Adipose tissue (tissue), 3 donors: ENCODE measurements around the gene ABCB10. TPM values are rescaled to one million over a fixed set of nuclear protein-coding genes. Genes with fewer than 3 reads are reported as not detected.
"Not testable (repeated sequence)": the region's sequence is repeated elsewhere in the genome, so short reads cannot be mapped to it uniquely, and the experiment has no call there.

Source experiments
- H3K27ac ChIP-seq: one replicate; pipeline ENCODE4 v1.5.1; 2013; ENCODE audit warnings: low read depth, low read length
- WGBS, 3 donors: extraction: QIAGEN DNeasy Blood & Tissue Kit; methylation state at CpG; one replicate each; pipeline ENCODE4 v1.1.7; 2013; 5-methylcytosine and 5-hydroxymethylcytosine counted together
- polyA plus RNA-seq, 3 donors: library from polyadenylated mRNA; stranded (reverse); fragments of 200-250 nt; gene quantifications; one replicate each; pipeline ENCODE4 v1.2.3, GENCODE V29; 2013
- donor health status: healthy with polysubstance abuse.
- donor health status: Bipolar disorder and iron deficiency.
- donor health status: healthy.

The ABCB10 gene
- polyA plus RNA-seq, 3 donors, result 4.4 to 7.4 (median 6.8) TPM

GRCh38 chr1:229507502-229507901, 51.0 kb downstream of the ABCB10 start:
- peak overlapping the region; percentile 14 for H3K27ac ChIP-seq
- WGBS, 3 donors, result 4 to 10% (median 8%) methylated on average over 5 of the region's 5 CpGs

- 63 to 85% (median 82%) methylated on average over 8 of the region's 8 CpGs for WGBS, 3 donors
Observed at GRCh38 chr1:229506633-229507032, 51.9 kb downstream of the ABCB10 start.

GRCh38 chr1:229495782-229496181, 62.7 kb downstream of the ABCB10 start:
- WGBS, 3 donors, result 93 to 96% (median 95%) methylated on average over 2 of the region's 2 CpGs
- no peak overlapping the region for H3K27ac ChIP-seq

More at GRCh38 chr1:229506633-229507032, 51.9 kb downstream of the ABCB10 start:
- H3K27ac ChIP-seq, result no peak overlapping the region

GRCh38 chr1:229487181-229487580, 71.3 kb downstream of the ABCB10 start:
- 98 to 100% (median 100%) methylated on average over 1 of the region's 1 CpG for WGBS, 3 donors
- H3K27ac ChIP-seq, result no peak overlapping the region

- no peak overlapping the region for H3K27ac ChIP-seq
- WGBS, 3 donors, result 88 to 93% (median 92%) methylated on average over 1 of the region's 1 CpG
Observed at GRCh38 chr1:229485318-229485717, 73.2 kb downstream of the ABCB10 start.

- 93 to 95% (median 94%) methylated on average over 5 of the region's 5 CpGs for WGBS, 3 donors
- no peak overlapping the region for H3K27ac ChIP-seq
Observed at GRCh38 chr1:229482511-229482910, 76.0 kb downstream of the ABCB10 start.

- 92 to 96% (median 96%) methylated on average over 7 of the region's 7 CpGs for WGBS, 3 donors
- H3K27ac ChIP-seq, result no peak overlapping the region
Observed at GRCh38 chr1:229480495-229480894, 78.0 kb downstream of the ABCB10 start.

- H3K27ac ChIP-seq, result no peak overlapping the region
- 71 to 73% (median 71%) methylated on average over 10 of the region's 10 CpGs for WGBS, 3 donors
Observed at GRCh38 chr1:229479660-229480399, 78.7 kb downstream of the ABCB10 start.

GRCh38 chr1:229478852-229479251, 79.7 kb downstream of the ABCB10 start:
- 82 to 97% (median 92%) methylated on average over 1 of the region's 1 CpG for WGBS, 3 donors
- H3K27ac ChIP-seq, result no peak overlapping the region

GRCh38 chr1:229475859-229476258, 82.6 kb downstream of the ABCB10 start:
- WGBS, 3 donors, result 89 to 95% (median 91%) methylated on average over 13 of the region's 13 CpGs
- H3K27ac ChIP-seq, result not testable (repeated sequence)

- whole genome bisulfite sequencing, 3 donors, result 88 to 96% (median 92%) methylated on average over 2 of the region's 2 CpGs
Observed at GRCh38 chr1:229474509-229474908, 84.0 kb downstream of the ABCB10 start.

GRCh38 chr1:229471175-229471574, 87.3 kb downstream of the ABCB10 start:
- whole genome bisulfite sequencing, 3 donors, result 91 to 99% (median 95%) methylated on average over 3 of the region's 3 CpGs
- H3K27ac ChIP-seq, result no peak overlapping the region

More at GRCh38 chr1:229474509-229474908, 84.0 kb downstream of the ABCB10 start:
- H3K27ac ChIP-seq, result no peak overlapping the region

- H3K27ac ChIP-seq, result no peak overlapping the region
- 77 to 93% (median 92%) methylated on average over 8 of the region's 8 CpGs for WGBS, 3 donors
Observed at GRCh38 chr1:229470406-229471043, 88.0 kb downstream of the ABCB10 start.

GRCh38 chr1:229466887-229467286, 91.6 kb downstream of the ABCB10 start:
- H3K27ac ChIP-seq, result no peak overlapping the region
- 94 to 97% (median 97%) methylated on average over 1 of the region's 1 CpG for WGBS, 3 donors

Other genes starting within 250 kb of the ABCB10 start
- gene CCSAP, start 215.7 kb downstream of the ABCB10 start, polyA plus RNA-seq, result 1 to 10 TPM in 1 of 3 donors, under 1 TPM in 2; 0.79 to 2.6 (median 0.98) TPM
- 10 to 100 TPM in 1 of 3 donors, 1 to 10 TPM in 2; 1.6 to 18.4 (median 4.9) TPM for gene ACTA1, start 124.6 kb downstream of the ABCB10 start, polyA plus RNA-seq
- gene NUP133, start 50.4 kb downstream of the ABCB10 start, polyA plus RNA-seq, result 10 to 100 TPM in 2 of 3 donors, 1 to 10 TPM in 1; 7.2 to 11.7 (median 11.2) TPM
- 10 to 100 TPM in 2 of 3 donors, 1 to 10 TPM in 1; 4.8 to 19.3 (median 11.2) TPM for gene TAF5L, start 67.4 kb upstream of the ABCB10 start, polyA plus RNA-seq
- 1 to 10 TPM; 1.7 to 9.9 (median 2.6) TPM for gene URB2, start 67.5 kb upstream of the ABCB10 start, polyA plus RNA-seq